ENCODE measurements around the gene HOXC12.

GRCh38 chr12:54005853-54006558 lies 51.3 kb downstream of the HOXC12 start:
- TF ChIP-seq CTCF (IDR thresholded peaks at IDR 0.05), result peak; percentile 83 to 93 (median 89)
- no peak for TF ChIP-seq POLR2AphosphoS5 (IDR thresholded peaks at IDR 0.05)
- TF ChIP-seq POLR2A (IDR thresholded peaks at IDR 0.05), result no peak
